LNCAP (cell line): ENCODE measurements around the gene SMIM35.

Experiments
- TF ChIP-seq, protein P1 (sequence below): fragments of 450-650 bp; IDR thresholded peaks from 2 replicates; pipeline ENCODE4 v1.5.1; 2017; ENCODE audit warnings: mild to moderate bottlenecking

SMIM35 gene

DNA sequence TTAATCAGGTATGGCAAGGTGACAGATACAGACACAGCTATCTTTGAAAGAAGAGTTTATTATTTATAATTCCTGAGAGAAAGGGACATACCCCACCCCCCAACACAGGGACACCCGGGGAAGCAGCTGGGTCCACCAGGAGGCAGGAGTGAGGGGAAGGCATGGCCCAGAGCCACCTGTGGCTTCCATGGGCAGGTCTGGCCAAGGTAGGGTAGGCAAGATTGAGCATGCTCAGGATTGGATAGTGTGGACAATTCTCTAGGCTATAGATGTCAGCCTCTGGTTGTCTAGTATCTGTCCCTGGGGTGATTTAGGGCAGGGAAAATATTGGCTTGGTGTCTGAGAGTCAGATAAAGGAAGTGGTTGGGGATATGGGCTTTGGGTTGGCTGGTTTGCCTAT lies 27.5 kb upstream of the SMIM35 start:
- TF ChIP-seq, protein P1, sequence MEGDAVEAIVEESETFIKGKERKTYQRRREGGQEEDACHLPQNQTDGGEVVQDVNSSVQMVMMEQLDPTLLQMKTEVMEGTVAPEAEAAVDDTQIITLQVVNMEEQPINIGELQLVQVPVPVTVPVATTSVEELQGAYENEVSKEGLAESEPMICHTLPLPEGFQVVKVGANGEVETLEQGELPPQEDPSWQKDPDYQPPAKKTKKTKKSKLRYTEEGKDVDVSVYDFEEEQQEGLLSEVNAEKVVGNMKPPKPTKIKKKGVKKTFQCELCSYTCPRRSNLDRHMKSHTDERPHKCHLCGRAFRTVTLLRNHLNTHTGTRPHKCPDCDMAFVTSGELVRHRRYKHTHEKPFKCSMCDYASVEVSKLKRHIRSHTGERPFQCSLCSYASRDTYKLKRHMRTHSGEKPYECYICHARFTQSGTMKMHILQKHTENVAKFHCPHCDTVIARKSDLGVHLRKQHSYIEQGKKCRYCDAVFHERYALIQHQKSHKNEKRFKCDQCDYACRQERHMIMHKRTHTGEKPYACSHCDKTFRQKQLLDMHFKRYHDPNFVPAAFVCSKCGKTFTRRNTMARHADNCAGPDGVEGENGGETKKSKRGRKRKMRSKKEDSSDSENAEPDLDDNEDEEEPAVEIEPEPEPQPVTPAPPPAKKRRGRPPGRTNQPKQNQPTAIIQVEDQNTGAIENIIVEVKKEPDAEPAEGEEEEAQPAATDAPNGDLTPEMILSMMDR: no peak

DNA sequence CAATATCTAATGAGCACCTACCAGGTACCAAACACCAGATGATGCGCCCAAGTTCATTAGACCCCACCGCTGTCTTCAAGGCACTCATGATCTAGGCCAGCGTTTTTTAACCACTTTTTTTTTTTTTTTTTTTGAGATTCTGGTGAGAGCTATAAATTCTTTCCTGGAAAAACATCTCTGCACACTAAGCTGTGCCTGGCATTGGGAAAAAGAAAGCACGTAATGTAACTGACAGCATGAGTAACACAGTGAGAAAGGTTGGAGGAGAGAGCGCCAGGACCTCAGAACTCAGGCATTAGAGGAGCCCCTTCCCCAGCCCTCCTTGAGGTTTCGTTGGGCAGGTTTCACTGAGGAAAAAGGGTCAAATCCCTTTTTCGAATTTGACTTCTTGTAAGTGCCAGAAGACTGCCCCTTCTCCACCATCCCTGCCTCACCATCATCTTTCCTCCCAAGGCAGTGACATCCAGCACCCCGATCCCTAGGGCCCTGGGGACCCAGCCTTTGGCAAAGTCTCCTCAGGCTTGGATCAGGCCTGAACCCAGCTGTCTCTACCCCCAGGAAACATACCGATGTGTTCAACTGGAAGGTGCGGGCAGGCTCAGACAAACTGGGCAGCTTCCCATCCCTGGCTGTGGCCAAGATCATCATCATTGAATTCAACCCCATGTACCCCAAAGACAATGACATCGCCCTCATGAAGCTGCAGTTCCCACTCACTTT lies 26.1 kb upstream of the SMIM35 start:
- TF ChIP-seq, protein P1: no peak

DNA sequence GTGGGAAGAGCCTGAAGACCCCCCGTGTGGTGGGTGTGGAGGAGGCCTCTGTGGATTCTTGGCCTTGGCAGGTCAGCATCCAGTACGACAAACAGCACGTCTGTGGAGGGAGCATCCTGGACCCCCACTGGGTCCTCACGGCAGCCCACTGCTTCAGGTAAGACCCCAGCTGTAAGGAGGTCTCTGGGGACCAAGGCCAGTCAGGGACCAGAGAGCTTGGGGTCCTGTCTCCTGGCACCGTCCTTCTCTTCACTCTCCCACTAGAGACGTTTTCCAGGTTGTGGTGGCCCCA lies 24.9 kb upstream of the SMIM35 start:
- TF ChIP-seq, protein P1: no peak

DNA sequence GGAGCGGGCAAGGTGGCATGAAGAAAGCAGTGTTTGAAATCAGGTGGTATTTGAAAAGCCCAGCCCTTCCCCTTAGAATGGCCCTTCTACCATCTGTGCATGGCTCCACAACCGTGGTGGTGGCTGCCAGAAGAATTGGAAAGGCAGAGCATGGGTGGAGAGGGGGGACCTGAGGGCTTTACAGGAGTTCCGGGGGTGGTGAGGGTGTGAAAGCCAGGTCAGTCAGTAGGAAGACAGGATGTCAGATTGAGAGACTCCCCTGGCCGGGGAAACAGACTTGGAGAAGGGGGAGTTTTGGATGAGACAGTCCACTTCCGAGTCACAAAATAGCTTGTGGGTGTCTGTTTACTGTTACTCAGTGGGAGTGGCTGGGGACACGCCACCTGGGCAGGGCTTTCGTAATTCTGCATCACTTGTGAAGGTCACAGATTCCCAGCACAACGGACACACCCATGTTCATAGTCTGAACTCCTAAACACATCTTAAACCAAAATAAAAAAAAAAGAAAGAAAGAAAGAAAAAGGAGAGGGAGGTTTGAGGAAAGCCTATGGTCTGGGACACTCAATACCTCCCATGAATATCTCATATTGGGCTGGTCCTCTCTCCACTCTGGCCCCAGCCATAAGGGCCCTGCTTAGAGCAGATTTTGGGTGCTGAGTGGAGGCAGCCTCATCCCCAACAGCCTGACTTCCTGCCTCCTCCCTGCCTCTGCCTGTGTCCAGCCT lies 24.4 kb upstream of the SMIM35 start:
- TF ChIP-seq, protein P1: no peak

DNA sequence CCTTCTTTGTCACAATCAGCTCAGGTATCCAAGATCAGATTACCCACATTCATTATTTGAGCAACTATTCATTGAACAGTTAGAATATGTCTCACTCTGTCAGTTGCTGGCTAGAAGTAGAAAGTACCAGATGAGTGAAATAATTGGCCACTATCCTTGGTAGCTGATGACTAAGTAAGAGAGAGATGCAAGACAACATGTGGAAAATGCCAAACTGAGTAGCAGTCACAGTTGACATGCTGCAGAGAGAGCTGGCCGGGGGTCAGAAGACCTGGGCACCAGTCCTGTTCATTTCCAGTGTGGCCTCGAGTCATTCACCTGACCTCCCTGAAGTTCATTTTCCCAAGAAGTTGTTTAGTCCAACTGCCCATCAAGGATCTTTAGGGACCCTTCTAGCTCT lies 22.5 kb upstream of the SMIM35 start:
- TF ChIP-seq, protein P1: no peak

DNA sequence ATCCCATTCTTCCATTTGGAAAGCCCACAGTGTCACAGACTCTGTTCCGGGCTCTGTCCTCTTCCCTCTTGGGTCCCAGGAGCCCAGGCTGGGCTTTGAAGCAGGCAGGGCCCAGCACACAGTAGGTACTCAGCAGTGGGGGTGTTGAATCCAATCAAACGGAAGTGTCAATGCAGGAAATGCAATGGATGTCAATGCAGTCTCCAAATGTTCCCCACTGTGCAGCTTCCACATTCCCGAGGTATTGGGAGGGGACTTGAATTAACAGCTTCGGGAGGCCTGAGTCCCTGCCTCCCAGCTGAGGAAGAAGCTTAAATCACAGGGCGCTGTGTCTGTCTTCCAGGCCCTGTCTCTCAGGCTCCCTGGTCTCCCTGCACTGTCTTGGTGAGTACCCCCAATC lies 21.8 kb upstream of the SMIM35 start:
- TF ChIP-seq, protein P1: no peak

DNA sequence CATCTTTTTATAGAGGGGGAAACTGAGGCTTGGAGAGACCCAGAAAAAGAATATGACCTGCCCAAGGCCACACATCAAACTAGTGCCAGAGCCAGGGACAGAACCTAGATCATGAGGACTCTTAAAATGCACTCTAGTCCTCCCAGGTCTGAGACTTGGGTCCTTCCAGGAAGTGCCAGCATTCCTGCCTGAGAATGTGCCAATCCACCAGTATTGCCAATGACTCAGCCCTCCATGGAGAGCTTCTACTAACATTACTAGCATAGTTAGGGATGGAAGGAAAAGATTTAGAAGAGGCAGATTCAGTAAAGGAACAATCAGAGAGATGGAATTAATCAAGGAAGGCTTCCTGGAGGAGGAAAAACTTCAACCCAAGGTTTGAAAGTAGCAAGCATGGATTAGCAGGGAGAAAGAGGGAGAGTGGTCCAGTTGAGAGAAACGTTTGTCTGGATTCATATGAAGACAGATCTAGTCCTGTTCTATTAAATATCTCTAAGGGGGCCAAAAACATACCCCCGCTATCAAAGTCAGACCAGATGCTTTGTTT lies 20.1 kb upstream of the SMIM35 start:
- TF ChIP-seq, protein P1: no peak
